Stomach (tissue), 4 donors: ENCODE results near the gene ITPR2.

Experiments
- CTCF ChIP-seq, 7 experiments: fragments of 450-650 bp in 4 of 7; fragments of 200-600 bp in 3 of 7; sonication (generic) in 3 of 7; IDR thresholded peaks; one replicate each; pipeline ENCODE4 v1.5.1; 2016 to 2019; ENCODE audit warnings: antibody characterized with exemption in 7 of 7, control low read depth in 2 of 7, mild to moderate bottlenecking in 1 of 7
- POLR2A ChIP-seq, 4 donors: fragments of 450-650 bp; IDR thresholded peaks; one replicate each; pipeline ENCODE4 v1.6.1; 2016; ENCODE audit warnings: antibody characterized with exemption in 4 of 4, control low read depth in 2 of 4, mild to moderate bottlenecking in 1 of 4, moderate library complexity in 1 of 4

GRCh38 chr12:26711569-26711968, 121.4 kb downstream of the ITPR2 start:
- no peak for TF ChIP-seq POLR2A (IDR thresholded peaks at IDR 0.05)
- TF ChIP-seq CTCF (IDR thresholded peaks at IDR 0.05) = no peak
